ENCODE data around the gene ZBTB7C. TPM values are rescaled to one million over a fixed set of nuclear protein-coding genes. Genes with fewer than 3 reads are reported as not detected.

ZBTB7C gene
- total and polyA plus RNA-seq, 3 experiments from 2014 or later: 0.13 TPM; not detected in 2

DNA sequence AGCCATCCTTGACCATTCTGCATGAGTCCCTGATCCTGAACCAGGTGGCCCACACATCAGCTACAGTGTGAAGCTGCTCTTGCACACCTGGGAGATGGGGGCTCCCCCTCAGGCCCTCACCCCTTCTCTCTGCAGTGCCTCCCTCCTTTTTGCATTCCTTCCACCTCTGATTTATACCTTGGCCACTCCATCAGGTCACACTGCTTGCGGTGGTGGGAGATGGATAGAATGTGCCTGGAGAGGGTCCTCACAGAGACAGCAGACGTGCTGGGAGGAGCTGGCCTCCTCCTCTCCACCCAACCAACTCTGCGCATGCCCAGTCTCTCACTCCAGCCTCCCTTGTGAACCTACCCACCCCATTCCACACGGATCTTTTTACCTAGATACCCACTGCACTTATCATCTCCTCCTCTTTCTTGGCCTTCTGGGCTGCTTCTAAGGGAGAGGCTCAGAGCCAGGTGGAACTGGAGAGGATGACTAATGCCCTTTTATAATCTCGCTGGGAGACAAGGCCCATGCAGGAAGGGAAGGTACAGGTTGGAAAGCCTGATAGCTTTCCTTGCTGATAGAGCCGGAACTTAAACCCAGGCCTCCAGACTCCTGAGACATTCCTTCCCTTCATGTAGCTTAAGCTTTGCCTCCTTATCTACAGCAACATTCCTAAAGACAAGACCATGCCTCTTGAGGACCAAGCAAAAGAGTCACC, 205.1 kb downstream of the ZBTB7C start:
- no peaks in the 10 kb centered on the region for H3K4me1 ChIP-seq (ENCODE audit: insufficient read depth, low read length)
- peaks cover 13% of the 10 kb centered on the region for H3K27me3 ChIP-seq (ENCODE audit: insufficient read depth, low read length, poor library complexity, severe bottlenecking)
- no peak overlapping the region for H3K27ac ChIP-seq (ENCODE audit: low read depth, low read length)
- H3K9me3 ChIP-seq (ENCODE audit: low read length): no peaks in the 10 kb centered on the region
- H3K9me3 Mint-ChIP-seq: peaks cover 0 to 2% (median 0%) of the 10 kb centered on the region in 5 donors
- ChIA-PET POLR2A (no interaction called here), CTCF (interaction anchor here (1.0 kb wide), 1 partner anchor 13 kb away, joined by 3 read pairs; no protein-coding TSS in a partner anchor)
- peaks cover 17 to 53% of the 10 kb centered on the region in 2 donors for H3K27me3 Mint-ChIP-seq
- H3K4me1 Mint-ChIP-seq: no peaks in the 10 kb centered on the region
- H3K27ac Mint-ChIP-seq: no peak overlapping the region
- no peaks in the 10 kb centered on the region for H3K36me3 ChIP-seq (ENCODE audit: insufficient read depth, low read length)
- no peak overlapping the region for H3K4me3 ChIP-seq (ENCODE audit: low read length)
- H3K36me3 Mint-ChIP-seq: no peaks in the 10 kb centered on the region
- no peak for DNase-seq
- H3K4me3 Mint-ChIP-seq: no peak overlapping the region

DNA sequence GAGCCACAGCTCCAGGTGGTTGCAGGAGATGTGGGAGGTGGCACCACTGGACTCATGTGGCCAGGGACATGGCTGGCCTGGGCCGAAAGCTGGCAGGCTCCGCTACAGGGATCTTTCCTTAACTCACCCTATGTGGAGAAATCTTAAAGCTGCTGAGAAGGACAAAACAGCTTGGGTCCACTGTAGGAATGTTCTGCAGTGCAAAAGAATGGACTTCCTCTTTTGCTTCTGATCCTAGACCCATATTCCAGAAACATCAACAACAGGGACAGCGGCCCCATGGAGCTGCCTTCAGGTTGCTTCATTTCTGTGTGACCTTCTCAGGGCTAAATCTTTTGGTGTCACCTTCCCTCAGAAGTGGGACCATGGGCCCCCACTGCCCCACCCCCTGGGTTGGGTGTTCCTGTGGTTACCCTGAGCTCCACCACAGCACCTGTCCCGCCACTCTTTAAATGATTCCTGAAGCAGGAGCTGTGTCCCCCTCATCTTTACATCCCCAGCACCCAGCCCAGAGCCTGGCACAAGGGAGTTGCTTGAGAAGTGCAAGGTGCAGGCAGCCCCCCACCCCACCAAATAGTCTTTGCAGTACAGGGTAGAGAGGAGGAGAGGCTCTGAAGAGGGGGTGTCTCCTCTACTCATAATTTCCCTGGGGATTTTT, 205.8 kb downstream of the ZBTB7C start:
- CTCF ChIA-PET: no interaction called here
- H3K36me3 Mint-ChIP-seq: no peaks in the 10 kb centered on the region
- H3K4me3 ChIP-seq (ENCODE audit: low read length): no peak overlapping the region
- H3K9me3 ChIP-seq (ENCODE audit: low read length): no peaks in the 10 kb centered on the region
- POLR2A ChIA-PET: no interaction called here
- H3K4me3 Mint-ChIP-seq: no peak overlapping the region
- H3K4me1 ChIP-seq (ENCODE audit: insufficient read depth, low read length): no peaks in the 10 kb centered on the region
- no peak for DNase-seq
- no peak overlapping the region for H3K27ac ChIP-seq (ENCODE audit: low read depth, low read length)
- peaks cover 17 to 53% of the 10 kb centered on the region in 2 donors for H3K27me3 Mint-ChIP-seq
- peaks cover 0 to 2% (median 0%) of the 10 kb centered on the region in 5 donors for H3K9me3 Mint-ChIP-seq
- peaks cover 13% of the 10 kb centered on the region for H3K27me3 ChIP-seq (ENCODE audit: insufficient read depth, low read length, poor library complexity, severe bottlenecking)
- no peaks in the 10 kb centered on the region for H3K36me3 ChIP-seq (ENCODE audit: insufficient read depth, low read length)
- no peak overlapping the region for H3K27ac Mint-ChIP-seq
- H3K4me1 Mint-ChIP-seq: no peaks in the 10 kb centered on the region

DNA sequence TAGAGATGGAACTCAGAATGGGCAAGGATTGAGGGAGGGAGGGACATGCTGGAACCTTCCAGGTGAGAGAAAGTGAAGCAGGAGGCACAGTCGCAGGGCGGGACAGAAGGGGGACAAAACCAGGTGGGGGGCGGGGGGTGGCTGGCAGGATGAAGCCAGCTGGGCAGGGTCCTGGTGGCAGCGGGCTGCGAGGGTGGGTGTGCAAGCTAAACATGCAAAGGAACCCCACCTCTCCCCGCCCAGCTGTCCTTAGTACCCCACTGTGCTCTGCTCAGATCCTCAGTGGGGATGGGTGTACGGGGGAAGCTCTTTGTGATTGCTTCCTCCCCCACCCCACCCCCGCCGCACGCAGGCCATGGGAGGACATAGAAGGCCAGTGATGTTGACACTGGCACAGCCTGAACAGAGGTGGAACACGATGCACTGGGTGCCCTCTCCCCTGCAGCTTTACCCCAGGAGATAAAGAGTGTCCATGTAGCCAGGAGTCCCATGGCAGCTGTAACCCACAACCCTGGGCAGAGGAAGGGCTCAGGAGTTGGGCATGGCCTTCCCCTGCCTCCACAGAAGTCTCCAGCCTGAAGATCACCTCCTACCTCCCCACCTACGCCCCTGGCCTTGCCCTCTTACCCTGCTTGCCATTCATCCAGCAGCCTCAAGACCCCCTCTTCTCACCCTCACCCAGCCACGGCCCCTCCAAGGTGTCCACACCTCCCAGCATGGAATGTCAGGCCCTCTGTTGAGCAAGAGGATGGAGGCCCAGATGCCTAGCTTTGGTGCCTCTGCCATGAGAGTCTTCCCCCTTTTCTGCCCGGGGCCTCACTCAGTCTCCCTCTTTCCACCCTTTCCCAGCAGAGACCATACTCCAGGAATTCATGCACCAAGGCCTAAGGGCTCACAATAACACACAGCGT, 206.6 kb downstream of the ZBTB7C start:
- Histone ChIP-seq H3K27me3 (ENCODE audit: insufficient read depth, low read length, poor library complexity, severe bottlenecking) (peaks cover 13% of the 10 kb centered on the region), H3K4me3 (ENCODE audit: low read length) (no peak overlapping the region), H3K27ac (ENCODE audit: low read depth, low read length) (no peak overlapping the region), H3K36me3 (ENCODE audit: insufficient read depth, low read length) (no peaks in the 10 kb centered on the region), H3K9me3 (ENCODE audit: low read length) (no peaks in the 10 kb centered on the region), H3K4me1 (ENCODE audit: insufficient read depth, low read length) (no peaks in the 10 kb centered on the region)
- no peaks in the 10 kb centered on the region for H3K36me3 Mint-ChIP-seq
- no peak overlapping the region for H3K27ac Mint-ChIP-seq
- POLR2A ChIA-PET: no interaction called here
- CTCF ChIA-PET: no interaction called here
- H3K9me3 Mint-ChIP-seq: peaks cover 0 to 2% (median 0%) of the 10 kb centered on the region in 5 donors
- H3K27me3 Mint-ChIP-seq: peaks cover 16 to 58% of the 10 kb centered on the region in 2 donors
- H3K4me3 Mint-ChIP-seq: no peak overlapping the region
- DNase-seq: no peak
- no peaks in the 10 kb centered on the region for H3K4me1 Mint-ChIP-seq

DNA sequence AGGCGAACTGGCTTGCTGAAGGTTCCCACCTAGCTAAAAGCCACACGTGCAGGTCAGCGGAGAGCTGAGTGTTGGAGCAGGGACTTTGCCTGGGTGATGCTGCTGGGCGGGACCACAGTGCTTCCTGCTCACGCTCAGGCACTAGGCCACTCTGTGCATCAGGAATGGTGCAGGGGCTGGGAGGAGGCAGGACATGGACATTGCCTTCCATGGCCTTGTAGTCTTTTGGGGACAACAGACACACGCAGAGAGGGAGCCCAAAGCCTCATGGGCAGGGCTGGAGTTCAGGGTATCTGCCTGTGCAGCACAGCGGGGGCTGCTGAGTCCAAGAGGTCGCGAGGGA, 207.2 kb downstream of the ZBTB7C start:
- Histone ChIP-seq H3K4me3 (ENCODE audit: low read length) (no peak overlapping the region), H3K36me3 (ENCODE audit: insufficient read depth, low read length) (no peaks in the 10 kb centered on the region), H3K9me3 (ENCODE audit: low read length) (no peaks in the 10 kb centered on the region), H3K27me3 (ENCODE audit: insufficient read depth, low read length, poor library complexity, severe bottlenecking) (peaks cover 13% of the 10 kb centered on the region), H3K27ac (ENCODE audit: low read depth, low read length) (no peak overlapping the region), H3K4me1 (ENCODE audit: insufficient read depth, low read length) (no peaks in the 10 kb centered on the region)
- Mint-ChIP-seq H3K9me3 (peaks cover 0 to 2% (median 0%) of the 10 kb centered on the region in 5 donors), H3K27ac (no peak overlapping the region), H3K4me1 (no peaks in the 10 kb centered on the region), H3K4me3 (no peak overlapping the region), H3K36me3 (no peaks in the 10 kb centered on the region), H3K27me3 (peaks cover 16 to 55% of the 10 kb centered on the region in 2 donors)
- POLR2A ChIA-PET: no interaction called here
- no peak for DNase-seq
- CTCF ChIA-PET: no interaction called here

DNA sequence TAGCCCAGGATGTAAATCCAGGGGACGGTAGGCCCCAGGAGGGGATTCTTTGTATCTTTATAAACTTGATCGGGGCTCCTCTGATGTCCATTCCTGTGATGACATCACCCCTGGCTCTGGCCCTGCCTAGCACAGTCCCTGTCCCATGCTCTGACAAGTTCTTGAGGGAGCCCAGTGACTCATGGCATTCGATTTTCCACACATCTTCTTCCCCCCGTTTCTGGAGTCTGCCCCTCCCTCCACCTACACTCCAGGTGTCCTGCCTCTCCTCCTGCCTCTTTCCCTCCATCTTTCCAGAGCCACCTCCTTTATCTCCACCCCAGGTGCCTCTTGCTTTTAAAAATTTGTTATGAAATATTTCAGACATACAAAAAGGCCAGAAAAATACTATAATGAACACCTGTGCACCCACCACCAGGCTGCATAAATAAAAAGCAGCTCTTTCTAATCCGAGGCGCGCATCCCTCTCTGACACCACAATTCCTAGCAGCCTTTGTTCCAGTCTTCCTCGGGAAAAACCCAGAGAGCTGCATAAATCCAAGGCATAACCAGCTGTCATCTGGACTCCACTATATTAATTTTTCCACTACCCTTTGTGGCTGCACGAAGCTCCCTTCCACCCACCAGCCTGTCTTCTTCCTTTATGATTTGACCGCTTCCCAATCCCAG, 207.7 kb downstream of the ZBTB7C start:
- Histone ChIP-seq H3K4me1 (ENCODE audit: insufficient read depth, low read length) (no peaks in the 10 kb centered on the region), H3K36me3 (ENCODE audit: insufficient read depth, low read length) (no peaks in the 10 kb centered on the region), H3K27ac (ENCODE audit: low read depth, low read length) (no peak overlapping the region), H3K27me3 (ENCODE audit: insufficient read depth, low read length, poor library complexity, severe bottlenecking) (peaks cover 13% of the 10 kb centered on the region), H3K4me3 (ENCODE audit: low read length) (no peak overlapping the region), H3K9me3 (ENCODE audit: low read length) (no peaks in the 10 kb centered on the region)
- Mint-ChIP-seq H3K4me1 (no peaks in the 10 kb centered on the region), H3K27ac (no peak overlapping the region), H3K27me3 (peaks cover 16 to 50% of the 10 kb centered on the region in 2 donors), H3K4me3 (no peak overlapping the region), H3K9me3 (peaks cover 0 to 2% (median 0%) of the 10 kb centered on the region in 5 donors), H3K36me3 (no peaks in the 10 kb centered on the region)
- ChIA-PET POLR2A (no interaction called here), CTCF (no interaction called here)
- no peak for DNase-seq

DNA sequence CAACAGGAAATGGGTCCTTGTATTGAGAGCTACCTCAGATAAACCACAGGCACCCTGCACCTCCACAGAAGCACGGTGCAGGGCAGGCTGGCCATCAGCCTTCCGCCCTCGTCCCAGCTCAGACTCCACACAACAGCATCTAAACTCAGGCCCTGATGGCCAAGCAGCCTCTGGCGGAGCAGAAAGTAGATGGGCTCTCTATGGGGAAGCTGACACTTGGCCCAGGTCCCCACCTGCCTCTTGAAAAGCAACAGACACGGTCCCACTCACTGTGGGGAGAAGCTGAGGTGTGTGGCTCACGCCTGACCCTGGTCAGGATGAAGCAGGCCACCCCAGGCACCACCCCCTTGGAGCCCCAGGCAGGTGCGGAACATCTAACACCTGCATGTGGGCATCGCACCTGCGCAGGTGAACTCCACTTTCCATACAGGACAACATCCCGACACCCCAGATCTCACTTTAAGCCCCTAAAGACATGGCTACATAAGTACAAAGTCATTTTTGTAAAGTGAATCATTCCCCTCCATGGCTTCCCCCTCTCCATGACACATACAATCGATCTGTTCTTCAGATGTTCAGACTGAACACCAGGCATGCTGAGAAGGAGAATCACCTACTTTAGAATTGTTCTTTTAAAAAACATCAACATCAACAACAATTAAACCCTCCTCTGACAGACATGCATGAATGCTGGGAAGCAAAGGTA, 208.4 kb downstream of the ZBTB7C start:
- no peaks in the 10 kb centered on the region for H3K4me1 ChIP-seq (ENCODE audit: insufficient read depth, low read length)
- H3K4me3 ChIP-seq (ENCODE audit: low read length): no peak overlapping the region
- Mint-ChIP-seq H3K36me3 (no peaks in the 10 kb centered on the region), H3K4me3 (no peak overlapping the region), H3K4me1 (no peaks in the 10 kb centered on the region), H3K9me3 (peaks cover 0 to 2% (median 0%) of the 10 kb centered on the region in 5 donors), H3K27me3 (peaks cover 17 to 46% of the 10 kb centered on the region in 2 donors), H3K27ac (no peak overlapping the region)
- no peak overlapping the region for H3K27ac ChIP-seq (ENCODE audit: low read depth, low read length)
- POLR2A ChIA-PET: no interaction called here
- no peak for DNase-seq
- no peaks in the 10 kb centered on the region for H3K36me3 ChIP-seq (ENCODE audit: insufficient read depth, low read length)
- no peaks in the 10 kb centered on the region for H3K9me3 ChIP-seq (ENCODE audit: low read length)
- peaks cover 13% of the 10 kb centered on the region for H3K27me3 ChIP-seq (ENCODE audit: insufficient read depth, low read length, poor library complexity, severe bottlenecking)
- CTCF ChIA-PET: no interaction called here

DNA sequence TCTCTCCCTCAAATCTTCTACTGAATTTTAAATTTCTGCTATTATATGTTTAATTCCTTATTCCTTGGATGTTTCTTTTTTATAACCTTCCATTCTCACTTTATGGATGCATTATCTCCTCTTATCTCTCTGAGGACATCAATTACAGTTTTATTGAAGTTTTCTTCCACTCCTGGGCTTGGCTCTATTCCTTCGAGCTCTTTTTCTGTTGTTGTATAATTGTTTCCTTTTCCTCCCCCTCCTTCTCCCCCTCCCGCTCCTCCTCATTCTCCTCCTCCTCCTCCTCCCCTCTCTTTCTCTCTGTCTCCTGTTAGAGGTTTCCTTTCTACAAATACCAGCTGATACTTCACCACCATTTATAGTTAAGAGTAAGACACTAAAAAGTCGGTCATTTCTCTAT, 209.8 kb downstream of the ZBTB7C start:
- H3K4me1 Mint-ChIP-seq: no peaks in the 10 kb centered on the region
- peaks cover 17 to 40% of the 10 kb centered on the region in 2 donors for H3K27me3 Mint-ChIP-seq

More for the DNA sequence above, 209.8 kb downstream of the ZBTB7C start:
- DNase-seq: no peak
- H3K27ac Mint-ChIP-seq: no peak overlapping the region
- Histone ChIP-seq H3K27me3 (ENCODE audit: insufficient read depth, low read length, poor library complexity, severe bottlenecking) (peaks cover 9% of the 10 kb centered on the region), H3K36me3 (ENCODE audit: insufficient read depth, low read length) (no peaks in the 10 kb centered on the region), H3K27ac (ENCODE audit: low read depth, low read length) (no peak overlapping the region), H3K9me3 (ENCODE audit: low read length) (no peaks in the 10 kb centered on the region), H3K4me3 (ENCODE audit: low read length) (no peak overlapping the region), H3K4me1 (ENCODE audit: insufficient read depth, low read length) (no peaks in the 10 kb centered on the region)
- POLR2A ChIA-PET: no interaction called here
- no peak overlapping the region for H3K4me3 Mint-ChIP-seq
- no peaks in the 10 kb centered on the region for H3K36me3 Mint-ChIP-seq
- peaks cover 0 to 2% (median 0%) of the 10 kb centered on the region in 5 donors for H3K9me3 Mint-ChIP-seq
- CTCF ChIA-PET: no interaction called here
